Activated CD8-positive, alpha-beta memory T cell treated with anti-CD3 and anti-CD28 coated beads, Interleukin-2, amount 10 ng/mL, durations not matched to agents 7 days and 5 days (primary cell): ENCODE results near the gene ZBTB44. TPM values are rescaled to one million over a fixed set of nuclear protein-coding genes. Genes with fewer than 3 reads are reported as not detected.
"Not testable (repeated sequence)": the region's sequence is repeated elsewhere in the genome, so short reads cannot be mapped to it uniquely, and the experiment has no call there.

Source experiments
- ATAC-seq: fragments of 150-1000 bp; cut with Tn5 transposase; one replicate; pipeline ENCODE4 v1.10.0; 2021; ENCODE audit warnings: moderate library complexity
- CTCF ChIA-PET: fragments of 350-600 bp; sonication (Branson Sonifier 250); formaldehyde crosslinking; loops from one replicate; lab custom pipeline; 2021; ENCODE audit warnings: antibody characterized with exemption; lab: Charles Lee
- DNase-seq: peaks from one replicate; pipeline ENCODE4 v3.0.0-alpha.2; 2020
- H3K27ac Mint-ChIP-seq: one replicate; pipeline ENCODE4 v1.8.0; 2021; ENCODE audit warnings: mild to moderate bottlenecking, mixed read lengths
- H3K27me3 Mint-ChIP-seq: one replicate; pipeline ENCODE4 v1.8.0; 2021; ENCODE audit warnings: mixed read lengths
- H3K36me3 Mint-ChIP-seq: one replicate; pipeline ENCODE4 v1.8.0; 2021; ENCODE audit warnings: mild to moderate bottlenecking, mixed read lengths
- H3K4me1 Mint-ChIP-seq: one replicate; pipeline ENCODE4 v1.8.0; 2021; ENCODE audit warnings: mixed read lengths
- H3K4me3 Mint-ChIP-seq: one replicate; pipeline ENCODE4 v1.8.0; 2021; ENCODE audit warnings: mild to moderate bottlenecking, moderate library complexity, mixed read lengths
- H3K9me3 Mint-ChIP-seq: one replicate; pipeline ENCODE4 v1.8.0; 2022; ENCODE audit warnings: low read depth, mixed read lengths
- total RNA-seq, 2 experiments: library from RNA; stranded (reverse); gene quantifications; one replicate each; pipeline ENCODE4 v1.2.3, GENCODE V29; 2021

The ZBTB44 gene
- total RNA-seq, 2 experiments from 2014 or later: 36.9 to 41.7 TPM

GRCh38 chr11:130301002-130301401 lies 13.7 kb downstream of the ZBTB44 start:
- CTCF ChIA-PET: no interaction called here
- no peak overlapping the region for H3K4me3 Mint-ChIP-seq
- H3K27ac Mint-ChIP-seq: no peak overlapping the region
- ATAC-seq: no peak
- peaks cover 24% of the 10 kb centered on the region for H3K4me1 Mint-ChIP-seq
- no peaks in the 10 kb centered on the region for H3K27me3 Mint-ChIP-seq
- DNase-seq: no peak
- H3K9me3 Mint-ChIP-seq: peaks cover 7% of the 10 kb centered on the region
- peaks cover 42% of the 10 kb centered on the region for H3K36me3 Mint-ChIP-seq

GRCh38 chr11:130300567-130300966 lies 14.2 kb downstream of the ZBTB44 start:
- no peak overlapping the region for H3K4me3 Mint-ChIP-seq
- no peak for DNase-seq
- peaks cover 23% of the 10 kb centered on the region for H3K4me1 Mint-ChIP-seq
- no peak overlapping the region for H3K27ac Mint-ChIP-seq
- peaks cover 40% of the 10 kb centered on the region for H3K36me3 Mint-ChIP-seq
- no peaks in the 10 kb centered on the region for H3K27me3 Mint-ChIP-seq
- peaks cover 7% of the 10 kb centered on the region for H3K9me3 Mint-ChIP-seq
- CTCF ChIA-PET: no interaction called here
- ATAC-seq: no peak

- CTCF ChIA-PET: no interaction called here
- Mint-ChIP-seq H3K27me3 (no peaks in the 10 kb centered on the region), H3K4me3 (no peak overlapping the region), H3K4me1 (peaks cover 18% of the 10 kb centered on the region), H3K9me3 (peaks cover 3% of the 10 kb centered on the region), H3K27ac (no peak overlapping the region), H3K36me3 (peaks cover 34% of the 10 kb centered on the region)
- ATAC-seq: no peak
- no peak for DNase-seq
Observed at GRCh38 chr11:130299978-130300377, 14.7 kb downstream of the ZBTB44 start.

GRCh38 chr11:130295657-130296056 lies 19.1 kb downstream of the ZBTB44 start:
- CTCF ChIA-PET: no interaction called here
- H3K4me1 Mint-ChIP-seq: peaks cover 4% of the 10 kb centered on the region

GRCh38 chr11:130282111-130282510 lies 32.6 kb downstream of the ZBTB44 start:
- Mint-ChIP-seq H3K27ac (no peak overlapping the region), H3K4me3 (no peak overlapping the region), H3K27me3 (no peaks in the 10 kb centered on the region), H3K36me3 (peaks cover 36% of the 10 kb centered on the region), H3K4me1 (peaks cover 18% of the 10 kb centered on the region), H3K9me3 (peaks cover 4% of the 10 kb centered on the region)
- DNase-seq (no peak), ATAC-seq (no peak)
- CTCF ChIA-PET: interaction anchor here (1.2 kb wide), 1 partner anchor 16 kb away, joined by 3 read pairs; no protein-coding TSS in a partner anchor

More at GRCh38 chr11:130295657-130296056, 19.1 kb downstream of the ZBTB44 start:
- Mint-ChIP-seq H3K4me3 (no peak overlapping the region), H3K27ac (no peak overlapping the region), H3K27me3 (no peaks in the 10 kb centered on the region), H3K36me3 (peaks cover 26% of the 10 kb centered on the region), H3K9me3 (no peaks in the 10 kb centered on the region)
- ATAC-seq (no peak), DNase-seq (no peak)

- Mint-ChIP-seq H3K36me3 (peaks cover 35% of the 10 kb centered on the region), H3K4me1 (peaks cover 18% of the 10 kb centered on the region)
- CTCF ChIA-PET: interaction anchor here (1.2 kb wide), 1 partner anchor 16 kb away, joined by 3 read pairs; no protein-coding TSS in a partner anchor
- H3K9me3 Mint-ChIP-seq, H3K27ac Mint-ChIP-seq, DNase-seq, H3K4me3 Mint-ChIP-seq, ATAC-seq, H3K27me3 Mint-ChIP-seq: not testable (repeated sequence)
Observed at GRCh38 chr11:130281341-130281740, 33.4 kb downstream of the ZBTB44 start.

- Mint-ChIP-seq H3K4me1 (peaks cover 18% of the 10 kb centered on the region), H3K4me3 (no peak overlapping the region), H3K36me3 (peaks cover 35% of the 10 kb centered on the region), H3K27ac (no peak overlapping the region), H3K27me3 (no peaks in the 10 kb centered on the region), H3K9me3 (peaks cover 4% of the 10 kb centered on the region)
- CTCF ChIA-PET: interaction anchor here (0.9 to 1.1 kb wide), 2 partner anchors 11 to 13 kb away, joined by 3 read pairs; no protein-coding TSS in a partner anchor
- DNase-seq: no peak
- ATAC-seq: no peak
Observed at GRCh38 chr11:130279989-130280388, 34.7 kb downstream of the ZBTB44 start.

- Mint-ChIP-seq H3K27ac (no peak overlapping the region), H3K36me3 (peaks cover 34% of the 10 kb centered on the region), H3K4me1 (peaks cover 18% of the 10 kb centered on the region), H3K27me3 (no peaks in the 10 kb centered on the region), H3K9me3 (peaks cover 4% of the 10 kb centered on the region), H3K4me3 (no peak overlapping the region)
- CTCF ChIA-PET: no interaction called here
- DNase-seq: no peak
- ATAC-seq: no peak
Observed at GRCh38 chr11:130278745-130279144, 36.0 kb downstream of the ZBTB44 start.

GRCh38 chr11:130278151-130278550 lies 36.6 kb downstream of the ZBTB44 start:
- no peaks in the 10 kb centered on the region for H3K27me3 Mint-ChIP-seq
- no peak overlapping the region for H3K27ac Mint-ChIP-seq
- DNase-seq (no peak), ATAC-seq (no peak)
- peaks cover 18% of the 10 kb centered on the region for H3K4me1 Mint-ChIP-seq
- H3K36me3 Mint-ChIP-seq: peaks cover 32% of the 10 kb centered on the region
- peaks cover 4% of the 10 kb centered on the region for H3K9me3 Mint-ChIP-seq
- CTCF ChIA-PET: no interaction called here
- H3K4me3 Mint-ChIP-seq: no peak overlapping the region

- ATAC-seq (no peak), DNase-seq (no peak)
- Mint-ChIP-seq H3K4me1 (no peaks in the 10 kb centered on the region), H3K36me3 (peaks cover 19% of the 10 kb centered on the region), H3K27me3 (no peaks in the 10 kb centered on the region), H3K27ac (no peak overlapping the region), H3K9me3 (no peaks in the 10 kb centered on the region), H3K4me3 (no peak overlapping the region)
- CTCF ChIA-PET: no interaction called here
Observed at GRCh38 chr11:130272336-130272735, 42.4 kb downstream of the ZBTB44 start.

GRCh38 chr11:130269326-130269943 lies 45.3 kb downstream of the ZBTB44 start:
- peaks cover 4% of the 10 kb centered on the region for H3K4me1 Mint-ChIP-seq
- H3K4me3 Mint-ChIP-seq: no peak overlapping the region
- peaks cover 23% of the 10 kb centered on the region for H3K36me3 Mint-ChIP-seq
- H3K27me3 Mint-ChIP-seq: no peaks in the 10 kb centered on the region
- CTCF ChIA-PET: no interaction called here
- no peaks in the 10 kb centered on the region for H3K9me3 Mint-ChIP-seq
- ATAC-seq (no peak), DNase-seq (no peak)
- no peak overlapping the region for H3K27ac Mint-ChIP-seq

GRCh38 chr11:130263351-130263750 lies 51.4 kb downstream of the ZBTB44 start:
- peaks cover 53% of the 10 kb centered on the region for H3K36me3 Mint-ChIP-seq

GRCh38 chr11:130262424-130262823 lies 52.3 kb downstream of the ZBTB44 start:
- CTCF ChIA-PET: no interaction called here
- DNase-seq: no peak
- H3K36me3 Mint-ChIP-seq: peaks cover 57% of the 10 kb centered on the region
- no peak overlapping the region for H3K27ac Mint-ChIP-seq
- no peak overlapping the region for H3K4me3 Mint-ChIP-seq
- no peaks in the 10 kb centered on the region for H3K27me3 Mint-ChIP-seq
- ATAC-seq: no peak
- H3K4me1 Mint-ChIP-seq: peaks cover 10% of the 10 kb centered on the region
- peaks cover 4% of the 10 kb centered on the region for H3K9me3 Mint-ChIP-seq

More at GRCh38 chr11:130263351-130263750, 51.4 kb downstream of the ZBTB44 start:
- Mint-ChIP-seq H3K4me3 (no peak overlapping the region), H3K9me3 (peaks cover 4% of the 10 kb centered on the region), H3K27ac (no peak overlapping the region), H3K27me3 (no peaks in the 10 kb centered on the region), H3K4me1 (peaks cover 10% of the 10 kb centered on the region)
- CTCF ChIA-PET: no interaction called here
- DNase-seq: no peak
- ATAC-seq: no peak

- no peak overlapping the region for H3K4me3 Mint-ChIP-seq
- H3K36me3 Mint-ChIP-seq: peaks cover 61% of the 10 kb centered on the region
- no peak overlapping the region for H3K27ac Mint-ChIP-seq
- ATAC-seq: no peak
- H3K4me1 Mint-ChIP-seq: peaks cover 10% of the 10 kb centered on the region
- H3K27me3 Mint-ChIP-seq: no peaks in the 10 kb centered on the region
- CTCF ChIA-PET: no interaction called here
- no peak for DNase-seq
- H3K9me3 Mint-ChIP-seq: peaks cover 6% of the 10 kb centered on the region
Observed at GRCh38 chr11:130261571-130261970, 53.1 kb downstream of the ZBTB44 start.
